ENCODE data around the gene MGA. TPM values are rescaled to one million over a fixed set of nuclear protein-coding genes. Genes with fewer than 3 reads are reported as not detected.

The MGA gene
- total and polyA plus RNA-seq, 2 of the 8 experiments (the other 6 are each of a cell fraction or from before 2014, with no cell fraction given): 7.6 to 53.2 TPM

DNA sequence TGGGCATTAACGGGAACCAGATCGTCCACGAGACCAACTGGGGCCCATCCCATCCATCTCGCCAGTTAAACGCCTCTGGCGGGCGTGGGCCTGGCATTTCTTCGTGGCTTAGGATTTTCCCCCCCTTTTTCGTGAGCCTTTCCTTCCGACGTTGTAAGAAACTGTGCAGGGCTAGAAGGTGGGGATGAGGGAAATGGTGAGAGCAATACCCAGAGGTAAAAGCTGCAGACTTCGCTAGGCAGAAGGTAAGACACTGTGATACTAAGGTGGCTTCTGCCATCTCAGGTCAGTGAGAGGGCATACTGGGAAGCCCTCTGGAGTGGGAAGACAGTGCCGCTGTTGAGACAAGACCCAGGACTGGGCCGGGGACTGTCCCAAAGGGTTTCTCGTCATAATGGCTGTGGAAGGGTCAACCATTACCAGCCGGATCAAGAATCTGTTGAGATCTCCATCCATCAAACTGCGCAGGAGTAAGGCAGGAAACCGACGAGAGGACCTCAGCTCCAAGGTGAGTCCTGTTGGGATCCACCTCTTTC, 114.7 kb downstream of the MGA start:
- peak overlapping the region; percentile 11 for H3K4ac ChIP-seq (replicated peaks; ENCODE audit: insufficient read length, low read depth, low read length)
- no peak overlapping the region for H2BK120ac ChIP-seq (replicated peaks; ENCODE audit: low read depth, low read length)
- H3K27ac ChIP-seq (ENCODE audit: low read depth, low read length): peak overlapping the region; percentile 49; the same call in 1 of the 2 replicates
- TF ChIP-seq, protein P1, sequence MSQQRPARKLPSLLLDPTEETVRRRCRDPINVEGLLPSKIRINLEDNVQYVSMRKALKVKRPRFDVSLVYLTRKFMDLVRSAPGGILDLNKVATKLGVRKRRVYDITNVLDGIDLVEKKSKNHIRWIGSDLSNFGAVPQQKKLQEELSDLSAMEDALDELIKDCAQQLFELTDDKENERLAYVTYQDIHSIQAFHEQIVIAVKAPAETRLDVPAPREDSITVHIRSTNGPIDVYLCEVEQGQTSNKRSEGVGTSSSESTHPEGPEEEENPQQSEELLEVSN (IDR thresholded peaks at IDR 0.05): peak; percentile 62
- TF ChIP-seq CHD2 (IDR thresholded peaks at IDR 0.05; ENCODE audit: low read length): no peak
- no peak for TF ChIP-seq GTF2F1 (IDR thresholded peaks at IDR 0.05; ENCODE audit: borderline replicate concordance, low read depth, low read length)
- no peak for TF ChIP-seq NANOG (IDR thresholded peaks at IDR 0.05; ENCODE audit: insufficient read depth, low read depth, low read length, poor library complexity, severe bottlenecking)
- TF ChIP-seq KDM4A (IDR thresholded peaks at IDR 0.05; ENCODE audit: low read depth, low read length, severe bottlenecking): peak; percentile 43
- no peak for DNase-seq (ENCODE audit: low read depth in 1 of 2, low spot score in 2 of 2)
- H3K4me3 ChIP-seq (ENCODE audit: extremely low read depth in 1 of 4, insufficient read depth in 2 of 4, low read depth in 3 of 4, low read length in 4 of 4): peak overlapping the region; percentile 71 to 78 (median 73)
- H2AFZ ChIP-seq (ENCODE audit: low read length): peak overlapping the region; percentile 71; the same call in 1 of the 2 replicates
- no peak overlapping the region for H3K14ac ChIP-seq (ENCODE audit: insufficient read length)
- 0 out of 2 replicates have a peak overlapping the region, but pooled peaks have one; percentile 20 for H2BK12ac ChIP-seq (ENCODE audit: low read depth, low read length)
- peaks cover 16% of the 10 kb centered on the region for H3K23me2 ChIP-seq (ENCODE audit: low read depth, low read length)
- no peaks in the 10 kb centered on the region for H3K9me3 ChIP-seq (ENCODE audit: insufficient read depth in 2 of 2, low read depth in 1 of 2, low read length in 1 of 2)
- no peak for FAIRE-seq
- peak overlapping the region; percentile 11; the same call in 1 of the 2 replicates for H3K18ac ChIP-seq (ENCODE audit: extremely low read depth, low read length)
- H2BK15ac ChIP-seq (ENCODE audit: low read length): peak overlapping the region; percentile 84; the same call in 1 of the 2 replicates
- H3K79me2 ChIP-seq (ENCODE audit: control insufficient read depth in 1 of 2, insufficient read depth in 2 of 2, low read length in 2 of 2): peaks cover 0 to 7% of the 10 kb centered on the region in 2 experiments; a peak in 2 of 4 replicates
- H2AK5ac ChIP-seq (ENCODE audit: low read depth, low read length): peak overlapping the region; percentile 29; the same call in 1 of the 2 replicates
- no peak overlapping the region for H4K5ac ChIP-seq (ENCODE audit: insufficient read length, low read depth, low read length)
- H3K79me1 ChIP-seq (ENCODE audit: low read depth, low read length): no peaks in the 10 kb centered on the region
- ChIA-PET POLR2A (ENCODE audit: partially characterized antibody) (interaction anchor here (0.6 to 5.2 kb wide), 10 partner anchors 9 to 231 kb away, joined by 3 to 24 read pairs (median 4); partner anchors contain the start of gene RPAP1), CTCF (ENCODE audit: partially characterized antibody) (interaction anchor here (1.0 to 9.3 kb wide), 18 partner anchors 9 to 171 kb away, joined by 3 to 283 read pairs (median 14); partner anchors contain the start of gene JMJD7)
- H3K4me1 ChIP-seq (replicated peaks in 1 of 4; ENCODE audit: control insufficient read depth in 3 of 4, insufficient read depth in 4 of 4, low read length in 3 of 4): peaks cover 0 to 24% (median 10%) of the 10 kb centered on the region in 4 experiments; a peak in 6 of 7 replicates
- H3K23ac ChIP-seq (ENCODE audit: insufficient read length): no peak overlapping the region
- no peak overlapping the region for H2BK20ac ChIP-seq (ENCODE audit: low read length)
- no peaks in the 10 kb centered on the region for H4K20me1 ChIP-seq (replicated peaks in 1 of 2; ENCODE audit: control insufficient read depth in 1 of 2, insufficient read depth in 2 of 2, low read length in 2 of 2)
- H4K91ac ChIP-seq (replicated peaks; ENCODE audit: insufficient read length, low read length): peak overlapping the region; percentile 29
- H3K27me3 ChIP-seq (replicated peaks in 1 of 4; ENCODE audit: control insufficient read depth in 3 of 4, extremely low read depth in 1 of 4, insufficient read depth in 3 of 4, low read length in 3 of 4): no peaks in the 10 kb centered on the region
- H4K8ac ChIP-seq (ENCODE audit: extremely low read depth, insufficient read depth, low read length): peak overlapping the region; percentile 63; the same call in 1 of the 2 replicates
- 19% methylated on average over 19 of the region's 19 CpGs; no CpG with 5 or more reads in 1 of the 2 experiments for WGBS, 2 experiments (ENCODE audit: extremely low coverage in 1 of 2, insufficient coverage in 1 of 2, insufficient read length in 1 of 2, insufficient replicate concordance in 2 of 2, low coverage in 1 of 2, low lambda C conversion rate in 2 of 2, missing lambda C conversion rate in 1 of 2)
- H2BK5ac ChIP-seq (ENCODE audit: low read depth, low read length): peak overlapping the region; percentile 79
- H3K9ac ChIP-seq (replicated peaks in 1 of 4; ENCODE audit: extremely low read depth in 1 of 4, low read depth in 3 of 4, low read length in 3 of 4): peak overlapping the region in 3 of 4 experiments; percentile 73 to 74 (median 73); a peak in 6 of 7 replicates
- H3K4me2 ChIP-seq (ENCODE audit: insufficient read depth in 1 of 2, low read depth in 2 of 2, low read length in 2 of 2): peak overlapping the region; percentile 93 to 99
- peak overlapping the region; percentile 70 for H3K56ac ChIP-seq (replicated peaks; ENCODE audit: insufficient read length, low read depth, low read length)
- no peaks in the 10 kb centered on the region for H3K36me3 ChIP-seq (ENCODE audit: control insufficient read depth in 2 of 4, insufficient read depth in 4 of 4, low read length in 3 of 4)

Data from H1 (cell line).